Limb (tissue), 2 donors: ENCODE results near the gene CRHR1.
A peak's percentile ranks its signal among the peaks of the same experiment; 100 is the strongest.
"Not testable (repeated sequence)": the region's sequence is repeated elsewhere in the genome, so short reads cannot be mapped to it uniquely, and the experiment has no call there.

Source experiments
- DNase-seq, 2 donors: peaks; one replicate each; pipeline ENCODE4 v3.0.0-alpha.2; 2016; ENCODE audit errors: extremely low spot score in 2 of 2

Gene CRHR1

GRCh38 chr17:45844695-45845375 lies 60.7 kb downstream of the CRHR1 start, which contains the start of gene SPPL2C:
Gene SPPL2C (plus strand): TSS chr17:45844881. CDS start chr17:45844907, 26 bp downstream.
- no peak for DNase-seq

DNA sequence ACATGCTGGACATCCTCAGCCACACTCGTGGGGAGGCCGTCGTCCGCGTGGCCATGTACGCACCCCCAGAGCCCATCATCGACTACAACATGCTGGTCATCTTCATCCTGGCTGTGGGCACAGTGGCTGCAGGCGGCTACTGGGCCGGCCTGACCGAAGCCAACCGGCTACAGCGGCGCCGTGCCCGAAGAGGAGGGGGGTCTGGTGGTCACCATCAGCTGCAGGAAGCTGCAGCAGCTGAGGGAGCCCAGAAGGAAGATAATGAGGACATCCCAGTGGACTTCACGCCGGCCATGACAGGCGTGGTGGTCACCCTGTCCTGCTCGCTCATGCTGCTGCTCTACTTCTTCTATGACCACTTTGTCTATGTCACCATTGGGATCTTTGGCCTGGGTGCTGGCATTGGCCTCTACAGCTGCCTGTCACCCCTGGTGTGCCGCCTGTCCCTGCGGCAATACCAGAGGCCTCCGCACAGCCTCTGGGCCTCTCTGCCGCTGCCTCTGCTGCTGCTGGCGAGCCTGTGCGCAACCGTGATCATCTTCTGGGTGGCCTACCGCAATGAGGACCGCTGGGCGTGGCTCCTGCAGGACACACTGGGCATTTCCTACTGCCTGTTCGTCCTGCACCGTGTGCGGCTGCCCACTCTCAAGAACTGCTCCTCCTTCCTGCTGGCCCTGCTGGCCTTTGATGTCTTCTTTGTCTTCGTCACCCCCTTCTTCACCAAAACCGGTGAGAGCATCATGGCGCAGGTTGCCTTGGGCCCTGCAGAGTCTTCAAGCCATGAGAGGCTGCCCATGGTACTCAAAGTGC lies 61.5 kb downstream of the CRHR1 start:
- no peak for DNase-seq

DNA sequence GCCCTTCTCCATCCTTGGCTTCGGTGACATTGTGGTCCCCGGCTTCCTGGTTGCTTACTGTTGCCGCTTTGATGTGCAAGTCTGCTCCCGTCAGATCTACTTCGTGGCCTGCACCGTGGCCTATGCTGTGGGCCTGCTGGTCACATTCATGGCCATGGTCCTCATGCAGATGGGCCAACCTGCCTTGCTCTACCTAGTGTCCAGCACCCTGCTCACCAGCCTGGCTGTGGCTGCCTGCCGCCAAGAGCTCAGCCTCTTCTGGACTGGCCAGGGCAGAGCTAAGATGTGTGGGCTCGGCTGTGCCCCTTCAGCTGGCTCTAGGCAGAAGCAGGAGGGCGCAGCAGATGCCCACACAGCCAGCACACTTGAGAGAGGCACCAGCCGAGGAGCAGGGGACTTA lies 62.1 kb downstream of the CRHR1 start:
- DNase-seq: no peak

GRCh38 chr17:45846646-45847045 lies 62.5 kb downstream of the CRHR1 start:
- no peak for DNase-seq

DNA sequence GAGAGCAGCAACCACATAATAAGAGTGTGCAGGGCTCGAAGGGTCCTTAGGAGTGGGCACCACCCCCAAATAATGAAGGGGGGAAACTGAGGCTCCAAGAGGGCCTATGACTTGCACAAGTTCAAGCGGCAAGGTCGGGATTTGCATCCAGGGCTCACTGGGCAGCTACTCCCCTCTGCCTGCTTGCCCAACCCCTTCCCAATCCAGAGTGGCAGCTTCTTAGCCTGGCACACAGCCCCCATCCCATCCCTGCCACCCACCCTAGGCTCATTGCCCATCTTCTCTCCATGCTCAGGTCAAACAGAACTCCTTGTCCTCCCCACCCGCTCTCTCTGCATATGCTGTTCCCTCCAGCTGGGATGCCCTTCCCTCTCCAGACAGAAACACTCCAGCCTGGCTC lies 63.0 kb downstream of the CRHR1 start:
- no peak for DNase-seq

- no peak for DNase-seq
Measured at GRCh38 chr17:45847747-45848146, 63.6 kb downstream of the CRHR1 start.

DNA sequence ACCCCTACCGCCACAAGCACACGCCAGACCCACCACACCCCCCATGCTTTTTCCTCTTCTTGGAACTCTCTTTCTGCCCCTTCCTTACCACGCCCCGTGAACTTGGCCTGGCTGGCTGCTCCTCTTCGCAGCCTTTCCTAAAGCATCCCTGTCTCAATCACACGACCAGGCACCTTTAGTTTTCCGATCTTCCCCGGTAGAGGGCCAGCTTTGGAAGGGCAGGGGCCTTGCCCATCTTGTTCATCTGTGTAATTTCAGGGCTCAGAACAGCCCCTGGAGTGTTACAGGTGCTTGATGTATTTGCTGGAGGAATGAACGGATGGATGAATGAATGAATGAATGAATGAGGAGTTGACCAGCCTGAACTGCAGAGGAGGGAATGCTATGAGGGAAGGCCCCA lies 64.3 kb downstream of the CRHR1 start:
- DNase-seq: no peak

- no peak for DNase-seq
Measured at GRCh38 chr17:45848868-45849535, 64.9 kb downstream of the CRHR1 start.

- no peak for DNase-seq
Measured at GRCh38 chr17:45849536-45849990, 65.4 kb downstream of the CRHR1 start.

- DNase-seq: no peak
Measured at GRCh38 chr17:45850011-45850410, 65.9 kb downstream of the CRHR1 start.

DNA sequence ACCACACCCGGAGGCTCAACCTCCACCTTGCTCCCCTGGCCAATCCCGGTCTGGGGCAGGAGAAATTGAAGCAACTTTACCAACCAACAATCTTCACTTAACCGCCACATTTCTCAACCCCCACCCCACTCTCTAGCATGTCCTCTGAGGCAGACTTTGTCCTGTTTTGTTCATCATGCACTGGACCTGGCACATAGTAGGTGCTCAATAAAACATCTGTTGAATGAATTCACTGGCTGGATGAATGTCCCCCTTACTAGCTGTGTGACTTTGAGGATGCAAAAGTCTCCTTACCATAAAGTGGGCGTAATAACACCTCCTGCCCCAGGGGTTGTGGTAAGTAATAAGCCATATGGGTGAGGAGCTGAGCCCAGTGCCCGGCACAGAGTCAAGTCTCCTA lies 66.3 kb downstream of the CRHR1 start:
- DNase-seq: no peak

- DNase-seq: no peak
Measured at GRCh38 chr17:45851022-45851421, 66.9 kb downstream of the CRHR1 start.

DNA sequence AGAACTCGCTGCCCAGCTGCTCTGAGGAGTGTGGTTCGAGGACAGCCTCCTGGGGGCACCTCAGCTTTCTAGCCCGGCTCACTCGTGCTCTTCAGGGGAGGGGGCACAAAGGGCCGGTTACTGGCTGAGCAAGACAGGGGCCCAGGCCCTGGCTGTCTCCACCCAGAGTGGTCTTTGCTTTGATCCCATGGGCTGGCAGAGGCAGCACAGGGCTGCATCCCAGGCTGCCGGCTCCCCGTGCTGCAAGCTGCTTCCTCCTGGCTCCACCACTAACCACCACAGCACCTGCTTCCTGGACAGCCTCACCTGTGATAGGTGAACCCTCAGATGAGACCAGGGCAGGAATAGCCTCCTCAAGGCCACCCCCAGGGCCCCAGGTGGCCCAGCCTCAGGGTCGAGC lies 67.3 kb downstream of the CRHR1 start:
- no peak for DNase-seq

- no peak for DNase-seq
Measured at GRCh38 chr17:45851873-45852272, 67.8 kb downstream of the CRHR1 start.

GRCh38 chr17:45852535-45853297 lies 68.6 kb downstream of the CRHR1 start:
- DNase-seq: peak; percentile 51 to 76

GRCh38 chr17:45854209-45854608 lies 70.1 kb downstream of the CRHR1 start:
- DNase-seq: no peak

GRCh38 chr17:45855691-45856336 lies 71.7 kb downstream of the CRHR1 start:
- no peak for DNase-seq

DNA sequence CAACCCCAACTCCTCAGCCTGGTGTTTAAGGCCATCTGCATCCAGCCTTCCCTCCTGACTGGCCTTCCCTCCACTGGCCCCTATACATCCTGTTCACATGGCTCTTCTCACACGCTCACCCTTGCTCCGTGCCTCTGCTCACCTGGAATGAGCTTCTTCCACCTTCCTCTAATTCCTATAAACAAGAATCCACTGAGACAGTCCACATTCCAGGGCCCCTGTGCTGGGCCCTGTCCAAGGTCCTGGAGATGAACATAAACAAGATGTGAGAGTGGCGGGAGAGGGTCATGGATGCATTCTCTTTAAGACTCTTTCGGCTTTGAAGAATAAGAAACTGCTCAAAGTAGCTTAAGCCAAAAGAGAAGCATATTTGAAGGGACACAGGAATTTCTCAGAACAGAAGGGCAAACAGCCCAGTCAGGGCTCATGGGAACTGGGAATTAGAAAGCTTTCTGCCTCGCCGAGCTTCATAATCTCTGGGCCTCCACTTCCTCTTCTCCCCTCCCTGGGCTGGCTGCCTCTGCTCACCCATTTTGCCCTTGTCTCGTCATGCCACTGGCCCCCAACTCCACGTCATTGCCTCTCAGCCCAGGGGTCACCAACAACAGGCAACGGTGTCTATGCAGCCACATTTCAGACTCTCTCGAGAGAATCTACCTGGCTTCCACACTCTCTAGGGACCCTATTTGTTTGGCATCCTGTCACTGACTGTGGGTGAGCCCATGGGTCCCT lies 74.0 kb downstream of the CRHR1 start:
- peak; percentile 42 to 61 for DNase-seq

- DNase-seq: no peak
Measured at GRCh38 chr17:45861165-45861564, 77.0 kb downstream of the CRHR1 start.

GRCh38 chr17:45862127-45862526 lies 78.0 kb downstream of the CRHR1 start:
- DNase-seq: not testable (repeated sequence)
